ENCODE data around the gene TBC1D21.

Gene TBC1D21

DNA sequence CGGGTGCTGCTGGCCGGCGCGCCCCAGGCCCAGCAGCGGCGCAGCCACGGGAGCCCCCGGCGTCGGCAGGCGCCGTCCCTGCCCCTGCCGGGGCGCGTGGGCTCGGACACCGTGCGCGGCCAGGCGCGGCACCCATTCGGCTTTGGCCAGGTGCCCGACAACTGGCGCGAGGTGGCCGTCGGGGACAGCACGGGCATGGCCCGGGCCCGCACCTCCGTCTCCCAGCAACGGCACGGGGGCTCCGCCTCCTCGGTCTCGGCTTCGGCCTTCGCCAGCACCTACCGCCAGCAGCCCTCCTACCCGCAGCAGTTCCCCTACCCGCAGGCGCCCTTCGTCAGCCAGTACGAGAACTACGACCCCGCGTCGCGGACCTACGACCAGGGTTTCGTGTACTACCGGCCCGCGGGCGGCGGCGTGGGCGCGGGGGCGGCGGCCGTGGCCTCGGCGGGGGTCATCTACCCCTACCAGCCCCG lies 53.7 kb downstream of the TBC1D21 start:
- Histone ChIP-seq H3K27me3 (ENCODE audit: low read depth, low read length) (peaks cover 6% of the 10 kb centered on the region), H3K4me1 (ENCODE audit: control insufficient read depth in 1 of 2, insufficient read depth in 2 of 2, low read length in 2 of 2) (peaks cover 26 to 83% of the 10 kb centered on the region in 2 donors), H3K36me3 (ENCODE audit: control insufficient read depth in 1 of 2, insufficient read depth in 2 of 2, low read length in 2 of 2) (peaks cover 0 to 6% of the 10 kb centered on the region in 2 donors), H3K27ac (ENCODE audit: low read length) (no peak overlapping the region), H3K4me3 (ENCODE audit: low read depth in 1 of 2, low read length in 2 of 2) (peak overlapping the region in 1 of 2 donors; percentile 71), H3K9me3 (ENCODE audit: control insufficient read depth in 1 of 2, low read length in 2 of 2) (no peaks in the 10 kb centered on the region)

- peaks cover 6% of the 10 kb centered on the region for H3K27me3 ChIP-seq (ENCODE audit: low read depth, low read length)
- no peak overlapping the region for H3K27ac ChIP-seq (ENCODE audit: low read length)
- H3K36me3 ChIP-seq (ENCODE audit: control insufficient read depth in 1 of 2, insufficient read depth in 2 of 2, low read length in 2 of 2), result peaks cover 0 to 6% of the 10 kb centered on the region in 2 donors
- H3K9me3 ChIP-seq (ENCODE audit: control insufficient read depth in 1 of 2, low read length in 2 of 2), result no peaks in the 10 kb centered on the region
- peak overlapping the region; percentile 56 to 71 for H3K4me3 ChIP-seq (ENCODE audit: low read depth in 1 of 2, low read length in 2 of 2)
- peaks cover 25 to 77% of the 10 kb centered on the region in 2 donors for H3K4me1 ChIP-seq (ENCODE audit: control insufficient read depth in 1 of 2, insufficient read depth in 2 of 2, low read length in 2 of 2)
These were observed 54.3 kb downstream of the TBC1D21 start for GRCh38 chr15:73927476-73928240.

- Histone ChIP-seq H3K4me3 (ENCODE audit: low read depth in 1 of 2, low read length in 2 of 2) (peak overlapping the region; percentile 56 to 71), H3K9me3 (ENCODE audit: control insufficient read depth in 1 of 2, low read length in 2 of 2) (no peaks in the 10 kb centered on the region), H3K27me3 (ENCODE audit: low read depth, low read length) (peaks cover 6% of the 10 kb centered on the region), H3K4me1 (ENCODE audit: control insufficient read depth in 1 of 2, insufficient read depth in 2 of 2, low read length in 2 of 2) (peaks cover 20 to 71% of the 10 kb centered on the region in 2 donors), H3K27ac (ENCODE audit: low read length) (no peak overlapping the region), H3K36me3 (ENCODE audit: control insufficient read depth in 1 of 2, insufficient read depth in 2 of 2, low read length in 2 of 2) (peaks cover 0 to 6% of the 10 kb centered on the region in 2 donors)
These were observed 54.8 kb downstream of the TBC1D21 start for GRCh38 chr15:73928241-73928579.

GRCh38 chr15:73928971-73929627 lies 55.7 kb downstream of the TBC1D21 start:
- Histone ChIP-seq H3K4me1 (ENCODE audit: control insufficient read depth in 1 of 2, insufficient read depth in 2 of 2, low read length in 2 of 2) (peaks cover 11 to 62% of the 10 kb centered on the region in 2 donors), H3K9me3 (ENCODE audit: control insufficient read depth in 1 of 2, low read length in 2 of 2) (no peaks in the 10 kb centered on the region), H3K27me3 (ENCODE audit: low read depth, low read length) (peaks cover 6% of the 10 kb centered on the region), H3K4me3 (ENCODE audit: low read depth in 1 of 2, low read length in 2 of 2) (no peak overlapping the region), H3K27ac (ENCODE audit: low read length) (no peak overlapping the region), H3K36me3 (ENCODE audit: control insufficient read depth in 1 of 2, insufficient read depth in 2 of 2, low read length in 2 of 2) (peaks cover 0 to 6% of the 10 kb centered on the region in 2 donors)

GRCh38 chr15:73930371-73930770 lies 57.0 kb downstream of the TBC1D21 start:
- Histone ChIP-seq H3K27me3 (ENCODE audit: low read depth, low read length) (peaks cover 6% of the 10 kb centered on the region), H3K27ac (ENCODE audit: low read length) (no peak overlapping the region), H3K36me3 (ENCODE audit: control insufficient read depth in 1 of 2, insufficient read depth in 2 of 2, low read length in 2 of 2) (peaks cover 0 to 6% of the 10 kb centered on the region in 2 donors), H3K4me1 (ENCODE audit: control insufficient read depth in 1 of 2, insufficient read depth in 2 of 2, low read length in 2 of 2) (peaks cover 4 to 52% of the 10 kb centered on the region in 2 donors), H3K4me3 (ENCODE audit: low read depth in 1 of 2, low read length in 2 of 2) (no peak overlapping the region), H3K9me3 (ENCODE audit: control insufficient read depth in 1 of 2, low read length in 2 of 2) (no peaks in the 10 kb centered on the region)

GRCh38 chr15:73930790-73931281 lies 57.5 kb downstream of the TBC1D21 start:
- H3K4me1 ChIP-seq (ENCODE audit: control insufficient read depth in 1 of 2, insufficient read depth in 2 of 2, low read length in 2 of 2), result peaks cover 4 to 47% of the 10 kb centered on the region in 2 donors
- peaks cover 6% of the 10 kb centered on the region for H3K27me3 ChIP-seq (ENCODE audit: low read depth, low read length)
- no peak overlapping the region for H3K4me3 ChIP-seq (ENCODE audit: low read depth in 1 of 2, low read length in 2 of 2)
- no peaks in the 10 kb centered on the region for H3K9me3 ChIP-seq (ENCODE audit: control insufficient read depth in 1 of 2, low read length in 2 of 2)
- peaks cover 0 to 6% of the 10 kb centered on the region in 2 donors for H3K36me3 ChIP-seq (ENCODE audit: control insufficient read depth in 1 of 2, insufficient read depth in 2 of 2, low read length in 2 of 2)
- H3K27ac ChIP-seq (ENCODE audit: low read length), result no peak overlapping the region

DNA sequence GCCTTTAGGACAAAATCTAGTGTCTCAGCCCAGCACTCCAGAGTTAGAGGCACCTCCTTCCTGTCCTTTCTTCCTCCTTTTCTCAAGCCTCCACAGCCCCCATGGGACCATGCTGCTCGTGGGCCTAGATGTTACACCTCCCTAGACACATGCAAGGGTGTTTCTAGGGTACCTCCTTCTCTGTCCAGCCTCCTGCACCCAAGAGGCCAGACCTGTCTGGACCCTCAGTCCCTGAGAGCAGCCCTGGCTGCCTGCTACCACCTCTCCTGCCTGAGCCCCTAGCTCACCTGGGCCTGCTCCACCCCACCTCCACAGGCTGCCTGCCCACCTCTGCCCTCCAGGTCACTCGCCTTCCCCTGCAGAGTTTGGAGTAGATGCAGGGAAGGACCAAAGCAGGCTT lies 58.1 kb downstream of the TBC1D21 start:
- no peaks in the 10 kb centered on the region for H3K9me3 ChIP-seq (ENCODE audit: control insufficient read depth in 1 of 2, low read length in 2 of 2)
- peaks cover 0 to 6% of the 10 kb centered on the region in 2 donors for H3K36me3 ChIP-seq (ENCODE audit: control insufficient read depth in 1 of 2, insufficient read depth in 2 of 2, low read length in 2 of 2)
- H3K27ac ChIP-seq (ENCODE audit: low read length), result no peak overlapping the region
- no peak overlapping the region for H3K4me3 ChIP-seq (ENCODE audit: low read depth in 1 of 2, low read length in 2 of 2)
- H3K27me3 ChIP-seq (ENCODE audit: low read depth, low read length), result peaks cover 6% of the 10 kb centered on the region
- H3K4me1 ChIP-seq (ENCODE audit: control insufficient read depth in 1 of 2, insufficient read depth in 2 of 2, low read length in 2 of 2), result peaks cover 9 to 41% of the 10 kb centered on the region in 2 donors

DNA sequence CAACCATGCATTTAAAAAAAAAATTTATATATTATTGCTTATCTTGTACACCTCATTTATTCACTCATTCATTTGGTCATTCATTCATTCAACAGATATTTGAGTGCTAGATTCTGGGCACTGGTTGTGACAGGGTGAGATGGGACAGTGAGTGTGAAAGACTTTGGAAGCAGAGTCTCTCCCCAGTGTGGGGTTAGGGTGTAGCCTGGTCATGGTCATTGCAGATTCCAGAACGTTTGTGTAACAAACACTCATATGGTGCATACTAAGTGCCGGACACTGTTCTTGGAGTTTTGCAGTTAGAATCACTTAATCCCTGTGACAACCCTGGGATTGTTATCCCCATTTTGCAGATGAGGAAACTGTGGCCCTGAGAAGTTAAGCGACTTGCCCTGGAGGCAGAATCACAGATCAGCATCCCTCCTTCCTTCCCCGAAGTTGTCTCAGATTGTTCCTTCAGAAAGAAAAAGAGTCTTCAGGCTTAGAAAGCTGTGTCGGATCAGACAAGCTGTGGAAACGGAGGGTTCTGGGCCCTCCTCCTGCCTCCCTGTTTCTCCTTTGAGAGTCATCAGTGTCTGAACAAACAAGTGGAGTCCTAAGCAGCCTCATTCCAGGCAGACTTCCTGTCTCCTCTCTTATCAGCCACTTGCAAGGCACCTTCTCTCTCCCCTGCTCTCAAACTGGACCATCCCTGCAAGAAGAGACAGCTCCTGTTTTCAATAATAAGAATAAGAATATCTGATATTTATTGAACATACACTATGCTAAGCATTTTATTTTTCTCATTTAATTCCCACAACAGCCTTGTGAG lies 59.2 kb downstream of the TBC1D21 start:
- H3K4me1 ChIP-seq (ENCODE audit: control insufficient read depth in 1 of 2, insufficient read depth in 2 of 2, low read length in 2 of 2), result peaks cover 11 to 35% of the 10 kb centered on the region in 2 donors

DNA sequence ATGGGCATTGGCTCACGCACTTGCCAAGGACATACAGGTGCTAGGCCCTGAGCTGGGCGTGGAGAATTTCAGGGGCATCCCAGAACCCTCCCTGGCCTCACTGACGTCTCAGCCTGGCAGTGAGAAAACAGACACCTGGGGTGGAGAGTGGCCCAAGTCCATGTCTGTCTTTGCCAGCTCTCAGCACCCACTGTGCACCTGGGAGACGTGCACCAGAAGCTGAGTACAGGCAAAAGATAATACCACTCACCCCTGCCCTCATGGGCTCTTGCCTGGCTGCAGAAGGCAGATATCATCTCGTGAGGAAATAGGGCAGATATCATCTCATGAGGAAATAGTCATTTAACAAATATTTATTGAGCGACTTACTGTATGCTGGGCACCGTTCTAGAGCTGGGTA lies 60.9 kb downstream of the TBC1D21 start:
- Histone ChIP-seq H3K27ac (ENCODE audit: low read length) (no peak overlapping the region), H3K27me3 (ENCODE audit: low read depth, low read length) (peaks cover 3% of the 10 kb centered on the region), H3K4me3 (ENCODE audit: low read depth in 1 of 2, low read length in 2 of 2) (no peak overlapping the region), H3K9me3 (ENCODE audit: control insufficient read depth in 1 of 2, low read length in 2 of 2) (no peaks in the 10 kb centered on the region), H3K36me3 (ENCODE audit: control insufficient read depth in 1 of 2, insufficient read depth in 2 of 2, low read length in 2 of 2) (peaks cover 0 to 6% of the 10 kb centered on the region in 2 donors), H3K4me1 (ENCODE audit: control insufficient read depth in 1 of 2, insufficient read depth in 2 of 2, low read length in 2 of 2) (peaks cover 8 to 21% of the 10 kb centered on the region in 2 donors)

More for the DNA sequence above, 59.2 kb downstream of the TBC1D21 start:
- Histone ChIP-seq H3K27ac (ENCODE audit: low read length) (no peak overlapping the region), H3K27me3 (ENCODE audit: low read depth, low read length) (peaks cover 6% of the 10 kb centered on the region), H3K4me3 (ENCODE audit: low read depth in 1 of 2, low read length in 2 of 2) (no peak overlapping the region), H3K36me3 (ENCODE audit: control insufficient read depth in 1 of 2, insufficient read depth in 2 of 2, low read length in 2 of 2) (peaks cover 0 to 6% of the 10 kb centered on the region in 2 donors), H3K9me3 (ENCODE audit: control insufficient read depth in 1 of 2, low read length in 2 of 2) (no peaks in the 10 kb centered on the region)

DNA sequence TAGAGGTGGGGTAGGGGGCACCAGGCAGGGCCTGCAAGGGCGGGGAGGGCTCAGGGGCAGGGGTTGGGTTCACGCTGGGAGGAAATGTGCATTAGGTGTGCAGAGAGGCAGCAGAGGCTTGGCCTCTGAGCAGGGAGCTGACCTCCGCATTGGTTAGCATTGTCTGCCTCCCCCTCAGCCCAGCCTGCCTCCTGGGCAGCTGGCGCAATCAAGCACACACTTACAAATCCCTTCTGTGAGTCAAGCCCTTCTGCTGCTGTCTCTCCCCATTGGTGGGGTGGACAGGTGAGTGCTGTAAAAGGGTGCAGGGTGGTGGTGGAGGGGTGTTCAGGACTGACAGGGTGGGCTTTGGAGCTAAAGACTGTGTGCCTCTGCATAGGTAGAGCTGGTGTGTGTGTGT lies 62.2 kb downstream of the TBC1D21 start:
- H3K27me3 ChIP-seq (ENCODE audit: low read depth, low read length), result no peaks in the 10 kb centered on the region
- H3K36me3 ChIP-seq (ENCODE audit: control insufficient read depth in 1 of 2, insufficient read depth in 2 of 2, low read length in 2 of 2), result peaks cover 0 to 3% of the 10 kb centered on the region in 2 donors
- H3K4me3 ChIP-seq (ENCODE audit: low read depth in 1 of 2, low read length in 2 of 2), result no peak overlapping the region
- H3K4me1 ChIP-seq (ENCODE audit: control insufficient read depth in 1 of 2, insufficient read depth in 2 of 2, low read length in 2 of 2), result peaks cover 8% of the 10 kb centered on the region in 2 donors
- no peaks in the 10 kb centered on the region for H3K9me3 ChIP-seq (ENCODE audit: control insufficient read depth in 1 of 2, low read length in 2 of 2)
- no peak overlapping the region for H3K27ac ChIP-seq (ENCODE audit: low read length)

GRCh38 chr15:73936181-73936580 lies 62.8 kb downstream of the TBC1D21 start:
- Histone ChIP-seq H3K4me1 (ENCODE audit: control insufficient read depth in 1 of 2, insufficient read depth in 2 of 2, low read length in 2 of 2) (peaks cover 2 to 8% of the 10 kb centered on the region in 2 donors), H3K36me3 (ENCODE audit: control insufficient read depth in 1 of 2, insufficient read depth in 2 of 2, low read length in 2 of 2) (no peaks in the 10 kb centered on the region), H3K9me3 (ENCODE audit: control insufficient read depth in 1 of 2, low read length in 2 of 2) (no peaks in the 10 kb centered on the region), H3K27me3 (ENCODE audit: low read depth, low read length) (no peaks in the 10 kb centered on the region), H3K4me3 (ENCODE audit: low read depth in 1 of 2, low read length in 2 of 2) (no peak overlapping the region), H3K27ac (ENCODE audit: low read length) (no peak overlapping the region)

All from muscle layer of duodenum (tissue), 2 donors.